Measurements from ENCODE around the gene CTNNBIP1. TPM values are rescaled to one million over a fixed set of nuclear protein-coding genes. Genes with fewer than 3 reads are reported as not detected.

Gene CTNNBIP1
- total RNA-seq, 1 donor from 2014 or later = 6.7 TPM

DNA sequence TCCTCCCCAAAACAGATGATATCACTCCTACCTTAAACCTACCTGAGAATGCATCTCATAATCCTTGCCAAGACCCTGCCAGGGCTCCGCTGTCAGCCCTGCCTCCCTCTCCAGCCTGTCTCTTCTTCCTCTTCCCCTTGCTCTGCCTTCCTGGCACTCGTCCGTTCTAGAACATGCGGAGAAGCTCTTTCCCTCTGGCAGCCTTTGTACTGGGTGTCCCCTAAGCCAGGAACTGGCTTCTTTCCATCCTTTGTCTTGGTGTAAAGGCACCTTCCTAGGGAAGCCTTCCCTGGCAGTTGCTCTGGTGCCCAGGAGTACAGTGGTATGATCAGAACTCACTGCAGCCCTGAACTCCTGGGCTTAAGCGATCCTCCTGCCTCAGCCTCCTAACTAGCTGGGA, 36.1 kb downstream of the CTNNBIP1 start:
- no peak overlapping the region for H3K27ac Mint-ChIP-seq
- ChIA-PET POLR2A (no interaction called here), CTCF (interaction anchor here (1.2 to 2.1 kb wide), 4 partner anchors 69 to 264 kb away, joined by 3 to 7 read pairs (median 4); partner anchors contain the start of genes LZIC and NMNAT1)
- TF ChIP-seq, protein P1, sequence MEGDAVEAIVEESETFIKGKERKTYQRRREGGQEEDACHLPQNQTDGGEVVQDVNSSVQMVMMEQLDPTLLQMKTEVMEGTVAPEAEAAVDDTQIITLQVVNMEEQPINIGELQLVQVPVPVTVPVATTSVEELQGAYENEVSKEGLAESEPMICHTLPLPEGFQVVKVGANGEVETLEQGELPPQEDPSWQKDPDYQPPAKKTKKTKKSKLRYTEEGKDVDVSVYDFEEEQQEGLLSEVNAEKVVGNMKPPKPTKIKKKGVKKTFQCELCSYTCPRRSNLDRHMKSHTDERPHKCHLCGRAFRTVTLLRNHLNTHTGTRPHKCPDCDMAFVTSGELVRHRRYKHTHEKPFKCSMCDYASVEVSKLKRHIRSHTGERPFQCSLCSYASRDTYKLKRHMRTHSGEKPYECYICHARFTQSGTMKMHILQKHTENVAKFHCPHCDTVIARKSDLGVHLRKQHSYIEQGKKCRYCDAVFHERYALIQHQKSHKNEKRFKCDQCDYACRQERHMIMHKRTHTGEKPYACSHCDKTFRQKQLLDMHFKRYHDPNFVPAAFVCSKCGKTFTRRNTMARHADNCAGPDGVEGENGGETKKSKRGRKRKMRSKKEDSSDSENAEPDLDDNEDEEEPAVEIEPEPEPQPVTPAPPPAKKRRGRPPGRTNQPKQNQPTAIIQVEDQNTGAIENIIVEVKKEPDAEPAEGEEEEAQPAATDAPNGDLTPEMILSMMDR (IDR thresholded peaks at IDR 0.05) = no peak
- H3K4me1 Mint-ChIP-seq = peaks cover 5% of the 10 kb centered on the region
- ATAC-seq (ENCODE audit: low read depth) = no peak
- intact Hi-C loops (cut with micrococcal nuclease) = loop anchor here (10.0 kb wide), 1 partner anchor 481 kb away; no protein-coding TSS in a partner anchor
- H3K4me3 Mint-ChIP-seq = no peak overlapping the region
- H3K27me3 Mint-ChIP-seq = no peaks in the 10 kb centered on the region
- no peaks in the 10 kb centered on the region for H3K36me3 Mint-ChIP-seq (ENCODE audit: low read depth)
- DNase-seq = no peak
- no peaks in the 10 kb centered on the region for H3K9me3 Mint-ChIP-seq

DNA sequence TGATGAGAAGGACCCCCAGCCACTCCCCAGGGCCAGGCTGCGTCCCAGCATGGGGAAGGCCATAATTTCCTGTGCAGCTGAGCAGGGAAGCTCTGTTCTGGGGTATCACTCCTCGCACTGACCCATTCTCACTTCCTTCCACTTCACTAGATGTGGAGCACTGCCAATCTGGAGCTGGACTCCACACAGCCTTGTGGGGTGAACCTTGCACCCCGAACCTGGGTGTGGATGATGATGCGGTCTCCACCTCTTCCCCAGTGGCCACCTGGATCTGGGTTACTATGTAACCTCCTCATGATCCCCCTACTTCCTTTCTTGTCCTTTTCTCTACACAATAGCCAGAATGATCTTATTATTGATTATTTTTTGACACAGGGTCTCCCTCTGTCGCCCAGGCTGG, 36.7 kb downstream of the CTNNBIP1 start:
- no peak for ATAC-seq (ENCODE audit: low read depth)
- Mint-ChIP-seq H3K36me3 (ENCODE audit: low read depth) (no peaks in the 10 kb centered on the region), H3K27ac (no peak overlapping the region), H3K27me3 (no peaks in the 10 kb centered on the region), H3K9me3 (no peaks in the 10 kb centered on the region), H3K4me3 (no peak overlapping the region), H3K4me1 (peaks cover 5% of the 10 kb centered on the region)
- TF ChIP-seq, protein P1 (IDR thresholded peaks at IDR 0.05) = no peak
- ChIA-PET POLR2A (no interaction called here), CTCF (interaction anchor here (0.7 to 2.1 kb wide), 8 partner anchors 40 to 264 kb away, joined by 3 to 7 read pairs (median 4); partner anchors contain the start of genes LZIC and NMNAT1)
- intact Hi-C loops (cut with micrococcal nuclease) = loop anchor here (10.0 kb wide), 1 partner anchor 481 kb away; no protein-coding TSS in a partner anchor
- no peak for DNase-seq

DNA sequence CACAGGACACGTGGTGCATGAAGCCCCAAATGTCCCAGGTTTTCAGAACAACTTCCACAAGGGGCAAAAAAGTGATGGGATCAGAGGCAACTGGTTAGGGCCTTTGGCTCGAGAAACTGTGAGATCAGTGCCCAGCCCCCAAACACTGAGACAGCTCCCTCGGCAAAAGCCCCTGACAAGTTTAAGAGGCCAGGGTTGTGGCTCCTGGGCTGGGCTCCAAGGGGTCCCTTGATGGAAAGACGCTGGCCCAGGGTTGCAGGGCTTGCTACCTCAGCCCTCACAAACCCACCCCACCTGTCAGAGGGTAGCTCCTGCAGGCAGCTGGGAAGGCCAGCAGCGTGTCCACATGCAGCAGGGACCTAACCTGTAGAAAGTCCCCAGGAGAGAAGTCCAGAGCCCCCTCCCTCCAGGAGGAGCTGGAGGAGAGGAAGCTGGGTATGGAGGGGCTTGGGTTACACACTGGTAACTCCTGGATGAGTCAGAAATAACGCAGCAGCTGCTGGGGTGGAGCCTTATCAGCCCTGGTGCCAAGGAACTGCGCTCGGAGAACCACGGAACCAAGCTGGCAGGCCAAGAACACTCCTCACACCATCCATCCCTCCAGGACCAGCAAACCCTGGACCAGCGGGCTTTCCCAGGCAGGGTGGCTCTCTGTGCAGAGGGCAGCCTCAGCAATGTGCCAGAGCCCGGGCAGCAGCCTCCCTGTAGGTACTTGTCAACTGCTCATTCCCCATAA, 37.5 kb downstream of the CTNNBIP1 start:
- ATAC-seq (ENCODE audit: low read depth) = no peak
- ChIA-PET POLR2A (no interaction called here), CTCF (interaction anchor here (1.0 to 5.4 kb wide), 7 partner anchors 41 to 257 kb away, joined by 3 to 39 read pairs (median 4); partner anchors contain the start of genes LZIC and NMNAT1)
- H3K36me3 Mint-ChIP-seq (ENCODE audit: low read depth) = no peaks in the 10 kb centered on the region
- no peak overlapping the region for H3K4me3 Mint-ChIP-seq
- no peaks in the 10 kb centered on the region for H3K27me3 Mint-ChIP-seq
- intact Hi-C loops (cut with micrococcal nuclease) = loop anchor here (10.0 kb wide), 1 partner anchor 482 kb away; no protein-coding TSS in a partner anchor
- peaks cover 5% of the 10 kb centered on the region for H3K4me1 Mint-ChIP-seq
- H3K27ac Mint-ChIP-seq = no peak overlapping the region
- TF ChIP-seq, protein P1 (IDR thresholded peaks at IDR 0.05) = no peak
- H3K9me3 Mint-ChIP-seq = no peaks in the 10 kb centered on the region
- DNase-seq = no peak

DNA sequence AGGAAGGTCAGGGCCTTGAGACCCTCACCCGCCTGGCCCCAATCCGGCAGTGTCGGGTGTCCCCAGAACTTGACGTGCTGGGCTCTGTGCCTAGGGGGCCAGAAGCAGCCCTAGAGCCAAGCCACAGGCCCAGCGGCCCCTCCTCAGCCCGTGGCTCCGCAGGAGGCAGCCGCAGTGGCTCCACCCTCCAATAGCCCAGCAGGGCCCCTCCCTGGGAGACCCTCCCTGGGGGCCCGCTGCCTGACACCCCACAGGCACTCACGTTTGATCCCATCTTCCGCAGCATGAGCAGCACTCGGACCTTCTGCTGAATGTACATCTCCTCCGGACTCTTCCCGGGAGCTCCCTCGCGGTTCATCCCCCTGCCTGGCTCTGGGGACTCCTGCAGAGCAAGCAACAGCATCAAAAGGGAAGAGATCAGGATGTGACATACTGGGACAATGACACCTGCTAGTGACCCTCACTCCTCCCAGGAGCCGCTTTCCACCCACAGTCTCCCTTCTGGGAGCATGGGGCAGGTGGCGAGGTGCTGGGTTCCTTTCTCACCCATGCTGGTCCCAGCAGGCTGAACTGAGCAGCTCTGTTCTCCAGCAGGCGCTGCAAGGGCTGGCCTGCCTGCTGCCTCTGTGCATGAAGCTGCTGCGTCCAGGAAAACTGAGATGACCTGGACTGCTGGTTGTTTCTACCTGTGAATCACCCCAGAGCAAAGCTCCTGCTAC, 38.2 kb downstream of the CTNNBIP1 start:
- no peaks in the 10 kb centered on the region for H3K36me3 Mint-ChIP-seq (ENCODE audit: low read depth)

More for the DNA sequence above, 38.2 kb downstream of the CTNNBIP1 start:
- peaks cover 5% of the 10 kb centered on the region for H3K4me1 Mint-ChIP-seq
- H3K27ac Mint-ChIP-seq = no peak overlapping the region
- DNase-seq (no peak), ATAC-seq (ENCODE audit: low read depth) (no peak)
- intact Hi-C loops (cut with micrococcal nuclease) = loop anchor here (10.0 kb wide), 1 partner anchor 483 kb away; no protein-coding TSS in a partner anchor
- H3K27me3 Mint-ChIP-seq = no peaks in the 10 kb centered on the region
- no peak overlapping the region for H3K4me3 Mint-ChIP-seq
- H3K9me3 Mint-ChIP-seq = no peaks in the 10 kb centered on the region
- ChIA-PET POLR2A (no interaction called here), CTCF (interaction anchor here (1.6 to 9.6 kb wide), 4 partner anchors 42 to 256 kb away, joined by 3 to 156 read pairs (median 22); no protein-coding TSS in a partner anchor)
- TF ChIP-seq, protein P1 (IDR thresholded peaks at IDR 0.05) = no peak

Measured in activated B cell treated with CpG ODN at 0.5 μM for 24 hours (primary cell).